OCI-LY3 (cell line): ENCODE results near the gene LILRB1.

Source experiments
- H2AFZ ChIP-seq: fragments of 200-600, 300-600 bp; shearing (Covaris generic); 2 replicates; pipeline ENCODE4 v1.6.0; 2014; ENCODE audit warnings: antibody characterized with exemption, low read depth, low read length
- H3K27ac ChIP-seq: fragments of 200-600, 300-600 bp; sonication (generic); 2 replicates; pipeline ENCODE4 v1.5.1; 2014; ENCODE audit warnings: mild to moderate bottlenecking, low read length, moderate library complexity, mixed read lengths
- H3K27me3 ChIP-seq: fragments of 200-600, 300-600 bp; sonication (generic); 2 replicates; pipeline ENCODE4 v1.6.1; 2014; ENCODE audit warnings: low read depth, low read length, mixed read lengths
- H3K36me3 ChIP-seq: fragments of 200-600, 300-600 bp; sonication (generic); replicated peaks from 2 replicates; pipeline ENCODE3; 2014; ENCODE audit warnings: low read depth, low read length, mixed read lengths
- H3K4me1 ChIP-seq: fragments of 300-600, 200-600 bp; sonication (generic); 2 replicates; pipeline ENCODE4 v1.6.1; 2014; ENCODE audit warnings: low read length, mixed read lengths
- H3K4me2 ChIP-seq: fragments of 200-600, 300-600 bp; sonication (generic); 2 replicates; pipeline ENCODE4 v1.6.1; 2014; ENCODE audit warnings: low read length, mixed read lengths
- H3K4me3 ChIP-seq: fragments of 300-600, 200-600 bp; sonication (generic); 2 replicates; pipeline ENCODE4 v1.5.1; 2014; ENCODE audit warnings: antibody characterized with exemption, mild to moderate bottlenecking, low read length, moderate library complexity
- H3K79me2 ChIP-seq: fragments of 300-600, 200-600 bp; shearing (Covaris generic); 2 replicates; pipeline ENCODE4 v1.6.1; 2014; ENCODE audit warnings: mild to moderate bottlenecking, low read length, mixed read lengths
- H3K9ac ChIP-seq: fragments of 300-600, 200-600 bp; shearing (Covaris generic); 2 replicates; pipeline ENCODE4 v1.6.0; 2014; ENCODE audit warnings: mild to moderate bottlenecking, low read length, moderate library complexity
- H3K9me3 ChIP-seq: fragments of 200-600, 300-600 bp; shearing (Covaris generic); 2 replicates; pipeline ENCODE4 v1.6.1; 2014; ENCODE audit warnings: low read length, mixed read lengths; ENCODE audit not compliant: insufficient read depth
- H4K20me1 ChIP-seq: fragments of 200-600, 300-600 bp; sonication (generic); 2 replicates; pipeline ENCODE4 v1.6.1; 2016; ENCODE audit warnings: low read length, mixed read lengths; ENCODE audit not compliant: insufficient read depth
- CTCF ChIP-seq: fragments of 200-600, 300-600 bp; sonication (generic); IDR thresholded peaks from 2 replicates; pipeline ENCODE4 v1.5.1; 2014; ENCODE audit warnings: antibody characterized with exemption, low read length, low read depth
- EZH2phosphoT487 ChIP-seq: fragments of 200-600 bp; shearing (Covaris generic); IDR thresholded peaks from 2 replicates; pipeline ENCODE4 v1.6.1; 2018; ENCODE audit warnings: antibody characterized with exemption, mixed run types, low read depth

LILRB1 gene

GRCh38 chr19:54667217-54667616 lies 36.9 kb downstream of the LILRB1 start:
- H3K4me2 ChIP-seq: no peak overlapping the region
- H3K4me1 ChIP-seq: peaks cover 9% of the 10 kb centered on the region
- peaks cover 37% of the 10 kb centered on the region for H3K36me3 ChIP-seq
- H3K9me3 ChIP-seq: no peaks in the 10 kb centered on the region
- no peak overlapping the region for H3K4me3 ChIP-seq
- no peak overlapping the region for H2AFZ ChIP-seq
- no peaks in the 10 kb centered on the region for H4K20me1 ChIP-seq
- H3K9ac ChIP-seq: no peak overlapping the region
- no peak overlapping the region for H3K27ac ChIP-seq
- peaks cover 22% of the 10 kb centered on the region for H3K27me3 ChIP-seq
- TF ChIP-seq EZH2phosphoT487 (no peak), CTCF (no peak)
- no peaks in the 10 kb centered on the region for H3K79me2 ChIP-seq

DNA sequence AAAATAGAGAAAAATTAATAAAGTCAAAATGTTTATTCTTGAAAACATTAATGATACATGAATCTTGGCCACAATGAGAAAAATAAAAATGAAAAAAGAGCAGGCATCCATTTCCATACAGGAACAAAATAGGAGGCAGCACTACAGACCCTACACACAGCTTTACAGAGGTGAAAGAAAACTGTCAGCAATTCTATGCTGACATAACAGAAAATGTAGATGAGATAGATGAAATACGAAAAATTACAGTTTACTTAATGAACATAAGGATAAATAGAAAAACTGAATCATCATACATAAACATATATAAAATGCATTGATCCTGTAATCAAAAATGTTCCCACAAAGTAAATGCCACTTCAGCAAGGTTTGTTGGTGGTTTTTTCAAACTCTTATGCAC lies 38.1 kb downstream of the LILRB1 start:
- Histone ChIP-seq H3K36me3 (peaks cover 37% of the 10 kb centered on the region), H3K27ac (no peak overlapping the region), H3K79me2 (no peaks in the 10 kb centered on the region), H3K4me1 (peaks cover 5% of the 10 kb centered on the region), H3K27me3 (peaks cover 22% of the 10 kb centered on the region), H3K4me3 (no peak overlapping the region), H3K9ac (no peak overlapping the region), H2AFZ (no peak overlapping the region), H4K20me1 (no peaks in the 10 kb centered on the region), H3K9me3 (no peaks in the 10 kb centered on the region), H3K4me2 (no peak overlapping the region)
- no peak for TF ChIP-seq CTCF
- TF ChIP-seq EZH2phosphoT487: no peak

DNA sequence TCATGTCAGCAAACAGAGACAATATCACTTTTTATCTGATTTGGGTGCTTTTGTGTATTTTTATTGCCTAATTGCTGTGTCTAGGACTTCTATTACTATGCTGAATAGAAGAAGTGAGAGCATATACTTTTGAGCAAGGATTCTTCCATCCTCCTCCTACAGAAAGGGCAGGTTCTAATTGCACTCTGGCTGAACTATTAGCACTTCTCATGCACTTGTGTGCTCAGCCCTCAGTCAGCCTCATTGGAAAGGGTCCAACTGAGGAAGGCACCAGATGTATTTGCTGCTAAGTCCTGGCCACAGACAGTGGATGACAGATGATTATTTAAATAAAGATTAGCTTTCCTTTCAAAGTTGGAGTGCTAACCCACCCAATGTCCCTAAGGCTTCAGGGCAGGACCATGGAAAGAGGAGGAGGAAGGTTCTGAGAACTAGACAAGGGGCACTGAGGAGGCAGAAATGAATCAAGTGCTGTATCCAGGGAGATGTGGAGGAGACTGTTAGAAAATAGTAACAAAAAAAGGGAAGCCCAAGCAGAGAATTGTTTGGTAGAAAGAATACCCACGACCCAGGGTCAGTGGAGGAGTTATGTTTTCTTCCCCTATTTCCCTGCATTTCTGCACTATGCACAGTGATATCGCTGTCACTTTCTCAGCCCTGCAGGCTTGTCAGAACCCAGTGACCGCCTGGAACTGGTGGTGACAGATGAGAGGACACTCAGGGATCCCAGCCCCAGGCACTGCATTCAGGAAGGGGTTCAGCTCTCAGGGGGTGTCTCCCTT lies 40.5 kb downstream of the LILRB1 start:
- H3K4me2 ChIP-seq: no peak overlapping the region
- no peaks in the 10 kb centered on the region for H3K4me1 ChIP-seq
- H3K9ac ChIP-seq: no peak overlapping the region
- no peaks in the 10 kb centered on the region for H3K9me3 ChIP-seq
- H3K36me3 ChIP-seq: peaks cover 21% of the 10 kb centered on the region
- no peak overlapping the region for H2AFZ ChIP-seq
- H3K4me3 ChIP-seq: no peak overlapping the region
- H4K20me1 ChIP-seq: no peaks in the 10 kb centered on the region
- no peak overlapping the region for H3K27ac ChIP-seq
- H3K79me2 ChIP-seq: no peaks in the 10 kb centered on the region
- H3K27me3 ChIP-seq: peaks cover 22% of the 10 kb centered on the region
- TF ChIP-seq EZH2phosphoT487 (no peak), CTCF (no peak)

- no peaks in the 10 kb centered on the region for H3K9me3 ChIP-seq
- H3K4me1 ChIP-seq: no peaks in the 10 kb centered on the region
- no peaks in the 10 kb centered on the region for H3K79me2 ChIP-seq
- no peak overlapping the region for H3K9ac ChIP-seq
- TF ChIP-seq CTCF: no peak
- no peak for TF ChIP-seq EZH2phosphoT487
- no peak overlapping the region for H2AFZ ChIP-seq
- peaks cover 22% of the 10 kb centered on the region for H3K27me3 ChIP-seq
- no peaks in the 10 kb centered on the region for H4K20me1 ChIP-seq
- no peak overlapping the region for H3K4me3 ChIP-seq
- no peak overlapping the region for H3K4me2 ChIP-seq
- H3K36me3 ChIP-seq: peaks cover 8% of the 10 kb centered on the region
- H3K27ac ChIP-seq: no peak overlapping the region
Observed at GRCh38 chr19:54673222-54673621, 42.9 kb downstream of the LILRB1 start.
